Fibroblast of skin of right biceps (primary cell): Measurements from ENCODE around the gene PSRC1.

Source experiments
- DNase-seq: peaks from one replicate; pipeline ENCODE4 v3.0.0-alpha.2; 2013

The PSRC1 gene

DNA sequence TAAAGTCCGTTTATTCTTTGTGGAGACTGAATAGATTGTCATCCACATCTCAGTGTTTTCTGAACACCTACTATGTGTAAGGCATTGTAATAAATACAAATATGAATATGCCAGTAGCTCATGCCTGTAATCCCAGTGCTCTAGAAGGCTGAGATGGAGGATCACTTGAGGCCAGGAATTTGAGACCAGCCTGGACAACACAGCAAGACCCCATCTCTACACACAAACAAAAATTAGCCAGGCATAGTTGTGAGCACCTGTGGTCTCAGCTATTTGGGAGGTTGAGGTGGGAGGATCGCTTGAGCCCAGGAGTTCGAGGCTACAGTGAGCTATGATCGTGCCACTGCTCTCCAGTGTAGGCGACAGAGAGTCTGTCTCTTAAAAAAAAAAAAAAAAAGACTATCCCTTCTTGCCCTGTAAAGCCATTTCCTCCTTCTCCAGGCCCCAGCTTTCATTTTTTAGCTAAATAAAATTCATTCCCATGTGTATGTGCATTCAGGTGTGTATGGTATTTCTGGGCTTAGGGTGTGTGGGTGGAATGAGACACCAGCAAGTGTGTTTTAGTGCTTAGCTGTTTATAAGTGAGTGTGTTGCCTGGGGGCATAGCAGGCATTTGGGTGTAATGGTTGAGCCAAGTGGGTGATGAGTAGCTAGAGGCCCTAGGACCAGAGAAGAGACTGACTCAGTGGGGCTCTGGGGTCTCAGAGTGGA lies 25.8 kb downstream of the PSRC1 start:
- no peak for DNase-seq

DNA sequence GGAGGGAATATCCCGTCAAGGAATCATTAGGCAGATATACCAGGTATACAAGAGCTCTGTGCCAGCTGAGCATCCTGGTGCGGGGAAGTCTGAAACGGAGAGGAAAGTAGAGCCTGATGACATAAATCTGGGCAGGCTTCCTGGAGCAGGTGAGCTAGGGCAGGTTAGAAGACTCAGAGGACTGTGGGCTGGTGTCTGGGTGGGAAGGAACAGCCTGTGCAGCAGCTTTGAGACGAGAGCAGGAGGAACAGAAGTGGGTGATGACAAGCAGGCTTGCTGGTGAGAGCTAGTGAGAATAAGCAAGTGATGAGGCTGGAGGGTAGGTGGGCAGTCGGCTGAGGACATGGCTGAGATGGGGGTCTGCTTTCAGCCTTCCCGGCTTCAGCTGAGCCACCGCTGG lies 26.9 kb downstream of the PSRC1 start:
- DNase-seq, result no peak

GRCh38 chr1:109255678-109256077 lies 27.3 kb downstream of the PSRC1 start:
- no peak for DNase-seq

- DNase-seq, result no peak
These were observed 27.8 kb downstream of the PSRC1 start for GRCh38 chr1:109255097-109255651.

GRCh38 chr1:109254621-109255096 lies 28.3 kb downstream of the PSRC1 start:
- no peak for DNase-seq

DNA sequence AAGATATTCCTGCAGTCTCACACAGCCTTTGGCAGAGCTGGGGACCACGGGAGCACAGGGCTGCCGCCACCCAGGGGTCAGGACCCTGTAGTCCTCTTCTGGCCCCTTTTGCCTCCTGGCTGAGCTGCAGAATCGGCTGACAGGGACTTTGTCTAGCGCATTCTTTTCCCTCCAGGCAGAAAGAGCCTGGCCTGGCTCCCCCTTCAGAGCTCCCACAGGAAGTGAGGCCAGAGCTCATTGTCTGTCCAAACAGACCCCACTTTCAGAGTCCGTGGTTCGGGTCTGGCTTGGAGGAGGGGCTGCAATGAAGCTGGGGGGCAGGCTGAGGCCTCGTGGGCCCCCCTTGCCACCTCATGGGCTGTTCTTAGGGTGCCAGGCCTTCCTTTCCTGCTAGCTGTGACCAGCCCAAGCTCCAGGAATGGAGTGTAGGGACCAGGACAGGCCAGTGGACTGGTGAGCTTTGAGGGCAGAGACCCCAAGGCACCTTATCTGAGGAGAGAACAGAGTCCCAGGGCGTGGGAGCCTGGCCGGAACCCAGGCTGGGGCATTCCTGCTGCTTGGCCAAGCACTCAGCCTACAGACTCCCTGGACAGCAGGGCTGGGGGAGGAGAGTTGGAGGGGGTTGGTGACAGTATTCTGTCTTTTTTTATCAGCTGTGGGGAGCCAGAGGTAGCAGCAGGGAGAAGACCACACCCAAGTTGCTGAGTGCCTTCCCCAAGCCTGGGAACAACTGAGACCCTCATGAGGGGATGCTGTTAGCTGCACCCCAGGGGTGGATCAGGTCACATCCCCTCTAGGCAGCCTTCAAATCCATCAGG lies 28.9 kb downstream of the PSRC1 start:
- no peak for DNase-seq

DNA sequence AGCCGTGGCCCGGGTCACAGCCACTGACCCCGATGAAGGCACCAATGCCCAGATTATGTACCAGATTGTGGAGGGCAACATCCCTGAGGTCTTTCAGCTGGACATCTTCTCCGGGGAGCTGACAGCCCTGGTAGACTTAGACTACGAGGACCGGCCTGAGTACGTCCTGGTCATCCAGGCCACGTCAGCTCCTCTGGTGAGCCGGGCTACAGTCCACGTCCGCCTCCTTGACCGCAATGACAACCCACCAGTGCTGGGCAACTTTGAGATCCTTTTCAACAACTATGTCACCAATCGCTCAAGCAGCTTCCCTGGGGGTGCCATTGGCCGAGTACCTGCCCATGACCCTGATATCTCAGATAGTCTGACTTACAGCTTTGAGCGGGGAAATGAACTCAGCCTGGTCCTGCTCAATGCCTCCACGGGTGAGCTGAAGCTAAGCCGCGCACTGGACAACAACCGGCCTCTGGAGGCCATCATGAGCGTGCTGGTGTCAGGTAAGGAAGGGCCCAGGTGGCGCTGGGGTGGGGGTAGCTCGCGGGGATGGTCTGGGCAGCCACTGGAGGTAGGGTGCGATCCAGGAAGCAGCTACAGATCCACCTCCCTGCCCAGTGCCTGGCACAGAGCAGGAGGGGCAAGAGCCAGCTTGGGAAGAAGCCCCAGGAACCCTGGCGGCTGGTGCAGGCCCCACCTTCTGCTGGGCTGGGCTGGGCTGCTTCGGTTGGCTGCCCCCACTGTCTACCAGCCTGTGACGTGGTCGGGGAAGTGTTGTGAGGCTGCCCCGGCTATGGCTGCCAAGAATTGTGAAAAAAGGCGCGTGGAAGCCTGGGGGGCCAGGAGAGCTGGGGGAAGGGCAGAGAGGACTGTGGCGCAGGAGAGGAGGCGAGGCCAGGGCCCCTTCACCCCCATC lies 29.8 kb downstream of the PSRC1 start:
- DNase-seq, result no peak

DNA sequence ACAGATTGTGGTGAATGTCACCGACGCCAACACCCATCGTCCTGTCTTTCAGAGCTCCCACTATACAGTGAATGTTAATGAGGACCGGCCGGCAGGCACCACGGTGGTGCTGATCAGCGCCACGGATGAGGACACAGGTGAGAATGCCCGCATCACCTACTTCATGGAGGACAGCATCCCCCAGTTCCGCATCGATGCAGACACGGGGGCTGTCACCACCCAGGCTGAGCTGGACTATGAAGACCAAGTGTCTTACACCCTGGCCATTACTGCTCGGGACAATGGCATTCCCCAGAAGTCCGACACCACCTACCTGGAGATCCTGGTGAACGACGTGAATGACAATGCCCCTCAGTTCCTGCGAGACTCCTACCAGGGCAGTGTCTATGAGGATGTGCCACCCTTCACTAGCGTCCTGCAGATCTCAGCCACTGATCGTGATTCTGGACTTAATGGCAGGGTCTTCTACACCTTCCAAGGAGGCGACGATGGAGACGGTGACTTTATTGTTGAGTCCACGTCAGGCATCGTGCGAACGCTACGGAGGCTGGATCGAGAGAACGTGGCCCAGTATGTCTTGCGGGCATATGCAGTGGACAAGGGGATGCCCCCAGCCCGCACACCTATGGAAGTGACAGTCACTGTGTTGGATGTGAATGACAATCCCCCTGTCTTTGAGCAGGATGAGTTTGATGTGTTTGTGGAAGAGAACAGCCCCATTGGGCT lies 30.6 kb downstream of the PSRC1 start:
- no peak for DNase-seq

DNA sequence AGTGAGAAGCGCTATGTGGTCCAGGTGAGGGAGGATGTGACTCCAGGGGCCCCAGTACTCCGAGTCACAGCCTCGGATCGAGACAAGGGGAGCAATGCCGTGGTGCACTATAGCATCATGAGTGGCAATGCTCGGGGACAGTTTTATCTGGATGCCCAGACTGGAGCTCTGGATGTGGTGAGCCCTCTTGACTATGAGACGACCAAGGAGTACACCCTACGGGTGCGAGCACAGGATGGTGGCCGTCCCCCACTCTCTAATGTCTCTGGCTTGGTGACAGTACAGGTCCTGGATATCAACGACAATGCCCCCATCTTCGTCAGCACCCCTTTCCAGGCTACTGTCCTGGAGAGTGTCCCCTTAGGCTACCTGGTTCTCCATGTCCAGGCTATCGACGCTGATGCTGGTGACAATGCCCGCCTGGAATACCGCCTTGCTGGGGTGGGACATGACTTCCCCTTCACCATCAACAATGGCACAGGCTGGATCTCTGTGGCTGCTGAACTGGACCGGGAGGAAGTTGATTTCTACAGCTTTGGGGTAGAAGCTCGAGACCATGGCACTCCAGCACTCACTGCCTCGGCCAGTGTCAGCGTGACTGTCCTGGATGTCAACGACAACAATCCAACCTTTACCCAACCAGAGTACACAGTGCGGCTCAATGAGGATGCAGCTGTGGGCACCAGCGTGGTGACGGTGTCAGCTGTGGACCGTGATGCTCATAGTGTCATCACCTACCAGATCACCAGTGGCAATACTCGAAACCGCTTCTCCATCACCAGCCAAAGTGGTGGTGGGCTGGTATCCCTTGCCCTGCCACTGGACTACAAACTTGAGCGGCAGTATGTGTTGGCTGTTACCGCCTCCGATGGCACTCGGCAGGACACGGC lies 31.4 kb downstream of the PSRC1 start:
- no peak for DNase-seq

DNA sequence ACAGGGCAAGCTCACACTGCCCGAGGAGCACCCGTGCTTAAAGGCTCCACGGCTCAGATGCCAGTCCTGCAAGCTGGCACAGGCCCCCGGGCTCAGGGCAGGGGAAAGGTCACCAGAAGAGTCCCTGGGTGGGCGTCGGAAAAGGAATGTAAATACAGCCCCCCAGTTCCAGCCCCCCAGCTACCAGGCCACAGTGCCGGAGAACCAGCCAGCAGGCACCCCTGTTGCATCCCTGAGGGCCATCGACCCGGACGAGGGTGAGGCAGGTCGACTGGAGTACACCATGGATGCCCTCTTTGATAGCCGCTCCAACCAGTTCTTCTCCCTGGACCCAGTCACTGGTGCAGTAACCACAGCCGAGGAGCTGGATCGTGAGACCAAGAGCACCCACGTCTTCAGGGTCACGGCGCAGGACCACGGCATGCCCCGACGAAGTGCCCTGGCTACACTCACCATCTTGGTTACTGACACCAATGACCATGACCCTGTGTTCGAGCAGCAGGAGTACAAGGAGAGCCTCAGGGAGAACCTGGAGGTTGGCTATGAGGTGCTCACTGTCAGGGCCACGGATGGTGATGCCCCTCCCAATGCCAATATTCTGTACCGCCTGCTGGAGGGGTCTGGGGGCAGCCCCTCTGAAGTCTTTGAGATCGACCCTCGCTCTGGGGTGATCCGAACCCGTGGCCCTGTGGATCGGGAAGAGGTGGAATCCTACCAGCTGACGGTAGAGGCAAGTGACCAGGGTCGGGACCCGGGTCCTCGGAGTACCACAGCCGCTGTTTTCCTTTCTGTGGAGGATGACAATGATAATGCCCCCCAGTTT lies 32.3 kb downstream of the PSRC1 start:
- no peak for DNase-seq

GRCh38 chr1:109249654-109250401 lies 33.1 kb downstream of the PSRC1 start:
- no peak for DNase-seq

DNA sequence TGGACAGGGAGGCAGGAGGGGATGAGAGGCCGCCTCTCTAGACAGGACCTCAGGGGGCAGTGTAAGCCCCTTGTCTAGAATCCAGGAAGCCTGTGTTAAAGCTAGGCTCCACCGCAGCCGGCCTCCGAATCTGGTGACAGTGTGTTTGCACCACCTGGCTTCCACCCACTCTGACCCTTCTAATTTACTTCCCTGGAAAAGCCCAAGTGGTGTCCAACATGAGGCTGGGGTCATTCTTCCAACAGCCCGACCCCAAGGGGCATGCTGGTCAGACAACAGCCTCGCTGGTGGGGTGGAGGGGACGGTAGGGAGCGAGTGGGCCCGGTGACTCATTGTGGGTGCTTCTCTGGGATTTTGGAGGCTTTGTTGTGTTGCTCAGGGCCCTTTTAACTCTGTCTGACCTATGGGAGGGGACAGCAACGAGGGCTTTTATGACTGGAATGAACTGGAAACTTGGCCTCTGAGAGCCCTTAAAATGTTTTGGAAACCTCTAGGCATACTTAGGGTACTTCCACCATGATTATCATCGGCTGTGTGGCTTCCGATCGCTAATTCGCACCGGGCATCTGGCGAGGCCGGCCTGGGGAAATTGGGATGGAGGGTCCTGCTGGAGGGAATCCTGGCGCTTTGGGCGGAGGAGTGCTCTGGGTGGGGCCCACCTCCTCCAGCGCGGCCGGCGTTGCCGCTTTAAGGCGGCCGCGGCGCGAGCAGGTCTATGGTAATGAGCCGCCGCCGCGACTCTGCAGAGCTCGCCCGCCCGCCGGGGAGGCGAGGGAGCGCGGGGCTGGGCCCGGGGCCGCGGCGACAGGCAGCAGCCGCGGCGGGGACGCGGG lies 33.9 kb downstream of the PSRC1 start, which contains the start of gene CELSR2:
CELSR2 (plus strand) TSS at position 743 of the 833 bp plus-strand sequence. CDS start 541 bp downstream, outside the sequence.
- peak; percentile 67 for DNase-seq

- no peak for DNase-seq
These were observed 34.5 kb downstream of the PSRC1 start for GRCh38 chr1:109248444-109248796.

DNA sequence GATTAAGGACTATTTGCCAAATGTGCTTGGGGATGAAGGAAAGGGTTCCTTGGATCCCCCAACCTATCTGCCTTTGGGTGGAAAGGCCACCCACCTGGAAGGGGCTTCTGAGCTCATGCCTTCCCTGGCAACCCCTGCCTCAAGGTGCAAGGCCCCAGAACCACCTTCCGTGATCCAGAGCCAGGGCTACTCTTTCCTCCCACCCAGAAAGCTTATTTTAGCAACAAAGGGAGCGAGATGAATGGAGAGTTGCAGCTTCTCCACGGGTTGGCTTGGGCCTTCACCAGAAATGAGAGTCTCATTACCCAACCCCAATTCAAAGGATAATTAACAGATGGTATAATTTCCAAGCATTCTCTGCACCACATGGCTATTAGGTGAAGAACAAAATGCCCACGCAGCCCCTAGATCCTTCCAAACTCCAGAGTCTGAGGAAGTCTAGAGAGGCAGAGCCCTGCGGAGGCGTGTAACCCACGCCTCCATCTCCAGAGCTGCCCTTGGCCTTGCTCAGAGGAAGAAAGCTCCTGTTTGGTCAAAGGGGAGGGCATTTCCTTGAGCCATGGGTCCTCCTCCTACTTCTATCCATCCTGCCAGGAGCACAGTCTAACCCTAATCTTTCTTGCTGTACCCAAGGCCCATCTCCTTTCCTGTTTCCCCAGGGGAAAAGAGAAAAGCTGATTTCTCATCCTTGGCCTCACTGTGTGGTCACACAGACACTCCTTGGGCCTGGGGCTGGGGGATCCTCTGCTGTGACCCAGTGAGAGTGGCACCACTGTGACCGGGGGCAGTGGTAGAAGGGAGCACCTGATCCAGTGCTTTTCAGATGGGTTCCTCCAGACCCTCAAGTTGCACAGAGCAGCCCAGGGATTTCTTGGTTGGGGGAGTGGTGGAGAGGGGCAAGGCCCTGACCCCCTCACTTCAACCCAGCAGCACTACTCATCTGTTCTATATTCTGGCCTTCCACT lies 35.3 kb downstream of the PSRC1 start:
- no peak for DNase-seq

GRCh38 chr1:109246141-109246551 lies 36.8 kb downstream of the PSRC1 start:
- no peak for DNase-seq

- DNase-seq, result no peak
These were observed 38.9 kb downstream of the PSRC1 start for GRCh38 chr1:109243860-109244552.
